ENCODE measurements around the gene SNX6.

DNA sequence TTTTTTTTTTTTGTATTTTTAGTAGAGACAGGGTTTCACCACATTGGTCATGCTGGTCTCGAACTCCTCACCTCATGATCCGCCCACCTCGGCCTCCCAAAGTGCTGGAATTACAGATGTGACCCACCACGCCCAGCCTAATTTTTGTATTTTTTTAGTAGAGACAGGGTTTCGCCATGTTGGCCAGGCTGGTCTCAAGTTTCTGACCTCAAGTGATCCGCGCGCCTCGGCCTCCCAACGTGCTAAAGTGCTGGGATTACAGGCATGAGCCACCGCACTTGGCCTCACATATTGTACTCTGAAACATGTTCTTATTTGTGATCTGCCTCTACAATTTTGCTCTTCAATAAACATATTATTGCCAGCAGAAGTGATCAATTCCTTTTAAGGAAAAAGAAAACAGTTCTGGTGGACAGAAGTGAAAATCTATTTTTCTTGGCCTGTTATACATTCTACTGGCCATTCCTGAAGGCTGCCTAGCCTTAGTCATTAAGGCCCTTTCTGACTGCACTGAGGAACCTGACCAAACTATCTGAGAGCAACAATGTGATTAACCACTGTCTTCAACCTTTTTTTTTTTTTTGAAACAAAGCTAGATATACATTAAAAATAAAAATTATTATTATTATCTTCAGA, 36.1 kb downstream of the SNX6 start:
- TF ChIP-seq, protein P1, sequence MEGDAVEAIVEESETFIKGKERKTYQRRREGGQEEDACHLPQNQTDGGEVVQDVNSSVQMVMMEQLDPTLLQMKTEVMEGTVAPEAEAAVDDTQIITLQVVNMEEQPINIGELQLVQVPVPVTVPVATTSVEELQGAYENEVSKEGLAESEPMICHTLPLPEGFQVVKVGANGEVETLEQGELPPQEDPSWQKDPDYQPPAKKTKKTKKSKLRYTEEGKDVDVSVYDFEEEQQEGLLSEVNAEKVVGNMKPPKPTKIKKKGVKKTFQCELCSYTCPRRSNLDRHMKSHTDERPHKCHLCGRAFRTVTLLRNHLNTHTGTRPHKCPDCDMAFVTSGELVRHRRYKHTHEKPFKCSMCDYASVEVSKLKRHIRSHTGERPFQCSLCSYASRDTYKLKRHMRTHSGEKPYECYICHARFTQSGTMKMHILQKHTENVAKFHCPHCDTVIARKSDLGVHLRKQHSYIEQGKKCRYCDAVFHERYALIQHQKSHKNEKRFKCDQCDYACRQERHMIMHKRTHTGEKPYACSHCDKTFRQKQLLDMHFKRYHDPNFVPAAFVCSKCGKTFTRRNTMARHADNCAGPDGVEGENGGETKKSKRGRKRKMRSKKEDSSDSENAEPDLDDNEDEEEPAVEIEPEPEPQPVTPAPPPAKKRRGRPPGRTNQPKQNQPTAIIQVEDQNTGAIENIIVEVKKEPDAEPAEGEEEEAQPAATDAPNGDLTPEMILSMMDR (conservative IDR thresholded peaks at IDR 0.05): no peak
- no peak for TF ChIP-seq ZFX (IDR thresholded peaks at IDR 0.05)
